ENCODE data around the gene LIF. TPM values are rescaled to one million over a fixed set of nuclear protein-coding genes. Genes with fewer than 3 reads are reported as not detected.

Gene LIF
- total RNA-seq, 1 donor: 4.2 TPM

DNA sequence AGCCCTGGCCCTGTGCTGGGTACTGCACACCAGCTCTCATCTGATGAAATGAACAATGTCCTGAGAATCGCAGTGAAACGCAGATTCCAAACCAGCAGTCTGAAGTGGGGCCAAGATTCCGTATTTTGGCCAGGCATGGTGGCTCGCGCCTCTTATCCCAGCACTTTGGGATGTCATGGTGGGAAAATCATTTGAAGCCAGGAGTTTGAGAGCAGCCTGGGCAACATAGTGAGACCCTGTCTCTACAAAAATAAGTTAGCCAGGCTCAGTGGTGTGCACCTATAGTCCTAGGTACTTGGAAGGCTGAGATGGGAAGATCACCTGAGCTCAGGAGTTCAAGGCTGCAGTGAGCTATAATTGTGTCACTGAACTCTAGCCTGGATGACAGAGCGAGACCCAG, 13.0 kb downstream of the LIF start:
- Histone ChIP-seq H3K9me3 (ENCODE audit: low read depth, low read length) (no peaks in the 10 kb centered on the region), H3K27me3 (ENCODE audit: insufficient read depth, low read length) (no peaks in the 10 kb centered on the region), H3K4me3 (ENCODE audit: low read length) (no peak overlapping the region), H3K4me1 (ENCODE audit: insufficient read depth, low read length) (no peaks in the 10 kb centered on the region)

DNA sequence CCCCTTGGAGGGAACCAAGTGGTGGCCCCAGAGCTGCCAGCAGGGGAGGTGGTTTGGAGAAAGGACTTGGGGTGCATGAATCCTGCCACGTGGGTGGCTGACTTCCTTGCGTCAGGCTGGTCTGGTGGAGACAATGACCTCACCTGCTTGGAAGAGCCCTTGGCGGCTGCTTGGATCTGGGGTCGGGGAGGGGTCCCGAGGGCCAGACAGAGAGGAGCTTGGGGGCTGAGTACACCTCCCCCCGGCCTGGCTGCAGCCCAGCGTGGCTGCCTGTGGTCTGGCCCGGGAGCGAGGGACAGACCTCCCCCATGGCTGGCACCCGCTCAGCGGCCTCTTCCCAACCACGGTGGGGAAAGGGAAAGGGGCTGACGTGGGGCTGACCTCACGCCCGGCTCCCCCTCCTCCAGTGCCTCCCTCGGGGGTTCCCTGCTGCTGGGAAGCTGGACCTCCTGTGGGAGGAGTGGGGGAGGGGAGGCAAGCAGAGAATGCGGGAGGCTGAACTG, 13.8 kb downstream of the LIF start:
- Histone ChIP-seq H3K27me3 (ENCODE audit: insufficient read depth, low read length) (no peaks in the 10 kb centered on the region), H3K9me3 (ENCODE audit: low read depth, low read length) (no peaks in the 10 kb centered on the region), H3K4me1 (ENCODE audit: insufficient read depth, low read length) (no peaks in the 10 kb centered on the region), H3K4me3 (ENCODE audit: low read length) (no peak overlapping the region)

DNA sequence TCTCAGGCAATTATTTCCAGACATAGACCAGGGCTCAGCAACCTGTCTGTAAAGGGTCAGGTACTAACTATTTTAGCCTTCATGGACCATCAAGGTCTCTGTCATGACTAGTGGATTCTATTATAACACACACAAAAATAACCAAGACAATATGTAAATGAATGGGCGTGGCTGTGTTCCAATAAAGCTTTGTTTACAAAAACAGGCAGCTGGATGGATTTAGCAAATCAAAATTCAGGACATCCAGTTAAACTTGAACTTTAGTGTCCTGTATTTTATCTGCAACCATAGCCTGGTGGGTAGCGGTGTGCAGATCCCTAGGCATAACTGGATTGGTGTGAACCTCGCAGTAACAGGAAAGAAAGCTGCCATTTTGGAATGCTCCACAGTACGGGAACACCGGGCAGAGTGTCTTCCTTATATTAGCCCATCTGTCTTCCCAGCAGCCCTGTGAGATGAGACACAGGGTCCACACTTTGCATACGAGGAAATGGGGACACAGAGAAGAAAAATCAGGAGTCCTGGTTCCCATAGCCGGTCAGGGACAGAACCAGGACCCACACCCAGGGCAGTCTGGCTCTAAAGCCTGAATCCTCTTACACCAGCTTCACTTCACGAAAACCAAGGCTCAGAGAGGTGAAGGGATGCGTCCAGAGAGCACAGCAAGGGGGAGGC, 15.6 kb downstream of the LIF start:
- Histone ChIP-seq H3K4me3 (ENCODE audit: low read length) (no peak overlapping the region), H3K9me3 (ENCODE audit: low read depth, low read length) (no peaks in the 10 kb centered on the region), H3K4me1 (ENCODE audit: insufficient read depth, low read length) (no peaks in the 10 kb centered on the region), H3K27me3 (ENCODE audit: insufficient read depth, low read length) (no peaks in the 10 kb centered on the region)

DNA sequence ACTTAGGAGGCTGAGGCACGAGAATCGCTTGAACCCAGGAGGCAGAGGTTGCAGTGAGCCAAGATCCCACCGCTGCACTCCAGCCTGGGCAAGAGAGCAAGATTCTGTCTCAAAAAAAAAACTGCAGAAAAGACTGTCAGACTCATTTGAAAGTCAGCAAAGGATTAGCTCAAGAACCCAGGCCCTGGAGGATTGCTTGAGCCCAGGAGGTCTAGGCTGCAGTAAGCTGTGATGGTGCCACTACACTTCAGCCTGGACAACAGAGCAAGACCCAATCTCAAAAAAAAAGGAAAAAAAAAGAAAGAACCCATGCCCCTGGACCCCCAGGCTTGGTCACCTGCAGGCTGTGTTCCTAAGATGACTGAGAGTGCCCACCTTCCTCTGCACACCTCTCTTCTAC, 16.2 kb downstream of the LIF start:
- Histone ChIP-seq H3K27me3 (ENCODE audit: insufficient read depth, low read length) (no peaks in the 10 kb centered on the region), H3K4me1 (ENCODE audit: insufficient read depth, low read length) (no peaks in the 10 kb centered on the region), H3K4me3 (ENCODE audit: low read length) (no peak overlapping the region), H3K9me3 (ENCODE audit: low read depth, low read length) (no peaks in the 10 kb centered on the region)

DNA sequence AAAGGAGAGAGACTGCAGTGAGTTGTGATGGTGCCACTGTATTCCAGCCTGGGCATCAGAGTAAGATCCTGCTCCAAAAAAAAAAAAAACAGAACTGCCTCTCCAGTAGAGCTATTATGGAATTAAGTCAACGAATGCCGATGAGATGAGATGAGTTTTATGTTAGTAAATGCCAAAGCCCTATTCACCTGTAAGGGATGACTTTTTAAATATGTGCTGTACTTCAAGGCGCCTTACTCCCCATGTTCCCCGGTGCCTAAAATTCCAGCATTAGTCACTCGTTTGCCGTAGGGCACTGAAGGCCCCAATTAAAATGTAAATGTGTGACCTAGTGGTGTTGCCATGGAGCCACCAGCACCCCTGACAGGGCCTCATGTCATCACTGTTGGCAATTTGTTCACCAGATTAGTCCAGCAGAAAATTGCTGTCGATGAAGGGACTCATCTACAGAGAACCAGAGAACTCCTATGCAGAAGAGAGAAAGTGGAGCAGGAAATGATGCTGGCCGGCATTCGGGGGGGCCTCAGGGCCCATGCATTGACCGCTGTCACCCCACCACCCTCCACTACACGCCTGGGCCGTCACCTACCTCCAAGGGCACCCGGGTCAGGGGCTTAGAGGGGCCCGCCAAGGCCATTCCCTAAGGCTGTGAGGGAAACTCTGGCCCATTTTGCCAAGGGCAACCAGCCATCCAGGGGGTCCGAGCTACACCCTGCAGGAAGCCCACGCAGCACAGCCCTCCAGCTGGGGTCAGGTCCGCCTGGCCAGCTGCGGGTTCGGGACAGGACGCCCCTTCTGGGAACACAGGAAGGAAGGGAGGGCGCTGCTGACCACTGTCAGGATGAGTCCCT, 17.8 kb downstream of the LIF start:
- Histone ChIP-seq H3K4me3 (ENCODE audit: low read length) (no peak overlapping the region), H3K27me3 (ENCODE audit: insufficient read depth, low read length) (no peaks in the 10 kb centered on the region), H3K4me1 (ENCODE audit: insufficient read depth, low read length) (no peaks in the 10 kb centered on the region), H3K9me3 (ENCODE audit: low read depth, low read length) (no peaks in the 10 kb centered on the region)

DNA sequence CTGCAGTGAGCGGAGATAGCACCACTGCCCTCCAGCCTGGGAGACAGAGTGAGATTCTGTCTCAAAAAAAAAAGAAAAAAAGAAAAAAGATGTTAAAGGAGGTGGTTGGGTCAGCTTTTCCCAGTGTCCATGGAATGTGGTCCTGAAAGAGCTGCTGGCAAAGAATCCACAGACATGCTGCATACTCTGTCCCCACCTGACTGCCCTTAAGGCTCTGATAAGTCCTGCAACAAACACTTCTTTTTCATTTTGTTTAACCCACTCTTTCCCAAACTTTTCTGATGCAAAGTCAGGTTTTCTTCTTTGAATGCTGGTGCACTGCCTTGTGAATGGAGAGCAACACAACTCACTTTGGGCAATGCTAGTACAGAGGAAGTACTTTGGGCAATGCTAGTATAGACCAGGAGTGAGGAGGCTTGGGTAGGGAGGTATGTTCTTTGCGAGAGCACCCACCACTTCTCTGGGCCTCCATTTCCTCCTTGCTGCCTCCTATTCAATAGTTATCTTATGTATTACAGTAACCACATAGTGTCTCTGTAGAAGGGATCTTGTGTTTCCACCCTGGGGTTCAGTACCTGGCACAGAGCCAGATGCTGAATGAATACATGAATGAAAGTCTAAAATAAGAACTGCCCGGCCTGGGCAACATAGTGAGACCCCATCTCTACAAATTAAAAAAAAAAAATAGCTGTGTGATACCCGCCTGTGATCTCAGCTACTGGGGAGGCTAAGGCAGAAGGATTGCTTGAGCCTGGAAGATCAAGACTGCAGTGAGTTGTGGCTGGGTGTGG, 18.9 kb downstream of the LIF start:
- Histone ChIP-seq H3K4me3 (ENCODE audit: low read length) (no peak overlapping the region), H3K4me1 (ENCODE audit: insufficient read depth, low read length) (peaks cover 6% of the 10 kb centered on the region), H3K27me3 (ENCODE audit: insufficient read depth, low read length) (no peaks in the 10 kb centered on the region), H3K9me3 (ENCODE audit: low read depth, low read length) (no peaks in the 10 kb centered on the region)

DNA sequence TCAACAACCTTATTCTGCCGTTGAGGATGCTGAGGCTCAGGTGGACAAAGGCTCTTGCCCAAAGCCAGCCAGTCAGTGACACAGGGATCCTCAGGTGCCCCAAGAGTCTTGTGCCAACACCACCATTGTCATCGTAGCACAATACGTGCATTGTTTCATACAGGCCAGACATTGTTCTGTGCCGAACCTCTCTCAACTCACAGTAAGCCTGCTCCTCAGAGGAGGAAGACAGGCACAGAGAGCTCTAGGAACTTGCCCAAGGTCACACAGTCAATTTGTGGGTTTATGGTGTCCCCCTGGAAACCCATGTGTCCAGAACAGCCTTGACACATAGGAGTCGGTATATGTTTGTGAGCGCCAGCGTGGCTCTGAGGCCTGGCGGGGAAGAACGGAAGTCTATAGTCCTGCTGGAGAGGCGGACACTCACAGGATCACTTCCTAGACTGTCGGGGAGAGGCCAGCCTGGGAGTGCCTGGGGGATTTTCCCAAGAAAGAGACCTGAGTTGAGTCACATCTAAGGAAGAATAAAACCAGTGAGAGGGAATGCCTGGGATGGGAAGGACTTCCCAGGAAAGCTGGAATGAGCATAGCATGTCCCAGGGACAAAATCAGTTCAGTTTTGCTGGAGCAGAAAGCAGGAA, 20.2 kb downstream of the LIF start:
- peaks cover 14% of the 10 kb centered on the region for H3K4me1 ChIP-seq (ENCODE audit: insufficient read depth, low read length)
- H3K4me3 ChIP-seq (ENCODE audit: low read length): no peak overlapping the region
- no peaks in the 10 kb centered on the region for H3K9me3 ChIP-seq (ENCODE audit: low read depth, low read length)
- H3K27me3 ChIP-seq (ENCODE audit: insufficient read depth, low read length): no peaks in the 10 kb centered on the region

DNA sequence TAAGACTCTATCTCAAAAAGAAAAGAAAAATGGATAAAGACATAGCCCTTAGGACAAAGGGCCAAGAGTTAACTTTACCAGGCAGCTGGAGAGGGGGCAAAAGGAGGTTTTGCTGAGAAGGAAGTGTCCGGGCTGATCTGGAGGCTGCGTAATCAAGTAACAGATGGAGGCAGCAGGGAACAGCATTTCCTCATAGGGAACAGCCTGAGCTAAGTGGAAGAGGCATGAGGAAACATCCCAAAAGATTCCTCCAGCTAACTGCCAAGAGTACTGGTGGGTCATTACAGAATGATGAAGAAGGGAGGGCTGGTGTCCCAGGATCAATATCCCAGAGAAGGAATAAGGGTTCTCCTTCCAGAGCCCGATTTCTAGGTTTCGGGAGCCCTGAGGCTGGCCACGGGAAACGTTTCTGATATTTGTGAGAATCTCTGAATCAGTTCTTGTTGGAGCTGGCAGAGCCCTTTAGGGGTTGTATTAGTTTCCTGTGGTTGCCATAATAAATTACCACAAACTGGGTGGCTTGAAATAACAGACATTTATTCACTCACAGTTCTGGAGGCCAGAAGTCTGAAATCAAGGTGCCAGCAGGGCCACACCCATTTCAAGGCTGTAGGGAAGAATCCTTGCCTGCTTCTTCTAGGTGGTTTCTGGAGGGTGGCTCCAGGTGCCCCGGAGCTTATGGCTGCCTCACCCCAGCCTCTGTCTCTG, 21.2 kb downstream of the LIF start:
- H3K9me3 ChIP-seq (ENCODE audit: low read depth, low read length): no peaks in the 10 kb centered on the region
- H3K4me1 ChIP-seq (ENCODE audit: insufficient read depth, low read length): peaks cover 23% of the 10 kb centered on the region
- no peaks in the 10 kb centered on the region for H3K27me3 ChIP-seq (ENCODE audit: insufficient read depth, low read length)
- H3K4me3 ChIP-seq (ENCODE audit: low read length): no peak overlapping the region

DNA sequence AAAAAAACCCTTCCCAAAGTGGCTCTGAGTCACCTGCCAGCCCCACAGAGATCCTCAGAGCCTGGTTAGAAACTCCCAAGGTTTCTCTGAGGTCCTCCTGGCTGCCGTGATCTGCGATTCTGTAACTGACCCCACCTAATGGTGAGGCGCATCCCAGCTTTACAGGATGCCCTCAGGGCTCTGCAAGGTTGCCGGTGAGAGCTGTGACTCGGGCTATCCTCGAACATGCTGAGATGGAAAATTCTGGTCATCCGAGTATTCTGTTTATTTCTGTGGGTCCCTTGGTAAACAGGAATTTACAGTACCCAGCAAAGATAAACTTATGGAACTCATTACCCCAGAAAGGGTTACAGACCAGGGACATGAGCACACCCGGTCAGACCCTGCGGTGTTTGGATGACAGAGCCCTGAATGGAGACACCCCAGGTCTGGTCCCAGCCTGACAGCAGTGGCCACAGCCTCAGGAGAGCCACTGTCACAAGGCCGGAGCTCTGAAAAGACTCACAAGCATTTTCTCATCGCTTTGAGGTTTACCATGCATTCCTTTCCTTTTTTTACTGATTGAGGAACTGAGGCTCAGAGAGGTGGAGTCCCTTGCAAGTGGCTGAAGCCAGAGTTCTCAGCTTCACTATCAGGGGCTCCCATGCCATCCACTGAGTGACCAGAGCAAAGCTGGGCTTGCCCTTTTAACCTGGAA, 22.2 kb downstream of the LIF start:
- Histone ChIP-seq H3K4me1 (ENCODE audit: insufficient read depth, low read length) (peaks cover 30% of the 10 kb centered on the region), H3K4me3 (ENCODE audit: low read length) (no peak overlapping the region), H3K27me3 (ENCODE audit: insufficient read depth, low read length) (no peaks in the 10 kb centered on the region), H3K9me3 (ENCODE audit: low read depth, low read length) (no peaks in the 10 kb centered on the region)

DNA sequence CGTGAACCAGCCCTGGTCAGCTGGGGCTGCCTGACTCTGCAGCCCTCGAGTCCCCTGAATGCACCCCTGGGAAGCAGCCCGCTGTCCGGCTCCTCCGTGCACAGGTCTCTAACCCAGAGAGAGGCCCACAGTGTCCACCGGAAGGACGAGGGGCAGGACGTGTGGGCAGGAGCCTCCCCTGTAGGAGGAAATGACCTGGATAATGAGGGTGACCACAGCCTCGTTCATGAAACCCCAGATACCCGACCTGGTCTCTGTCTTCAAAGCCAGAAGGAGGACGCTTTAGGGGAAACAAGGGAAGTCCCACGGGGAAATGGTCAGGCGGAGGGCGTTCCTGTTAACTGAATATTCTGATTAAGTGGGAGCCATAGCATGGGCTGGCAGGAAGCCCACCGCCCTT, 23.3 kb downstream of the LIF start:
- no peak overlapping the region for H3K4me3 ChIP-seq (ENCODE audit: low read length)
- H3K27me3 ChIP-seq (ENCODE audit: insufficient read depth, low read length): no peaks in the 10 kb centered on the region
- no peaks in the 10 kb centered on the region for H3K9me3 ChIP-seq (ENCODE audit: low read depth, low read length)
- peaks cover 30% of the 10 kb centered on the region for H3K4me1 ChIP-seq (ENCODE audit: insufficient read depth, low read length)

DNA sequence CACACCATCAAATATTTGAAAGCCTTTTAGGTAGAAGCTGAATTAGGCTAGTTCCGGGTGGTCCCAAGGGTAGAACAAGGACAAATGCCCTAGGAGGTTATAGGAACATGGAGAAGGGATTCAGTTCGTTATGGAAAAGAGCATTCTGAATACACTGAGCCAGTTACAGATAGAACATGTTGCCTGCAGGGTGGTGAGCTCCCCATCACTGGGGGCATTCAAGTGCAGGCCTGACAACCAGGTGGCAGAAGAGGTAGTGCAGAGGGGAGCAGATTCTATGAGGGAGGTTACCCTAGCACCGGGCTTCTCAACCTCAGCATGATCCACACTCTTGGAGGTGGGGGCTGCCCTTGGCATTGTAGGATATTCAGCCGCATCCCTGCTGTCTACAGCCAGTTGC, 24.2 kb downstream of the LIF start:
- Histone ChIP-seq H3K4me3 (ENCODE audit: low read length) (no peak overlapping the region), H3K9me3 (ENCODE audit: low read depth, low read length) (no peaks in the 10 kb centered on the region), H3K4me1 (ENCODE audit: insufficient read depth, low read length) (peaks cover 30% of the 10 kb centered on the region), H3K27me3 (ENCODE audit: insufficient read depth, low read length) (no peaks in the 10 kb centered on the region)

DNA sequence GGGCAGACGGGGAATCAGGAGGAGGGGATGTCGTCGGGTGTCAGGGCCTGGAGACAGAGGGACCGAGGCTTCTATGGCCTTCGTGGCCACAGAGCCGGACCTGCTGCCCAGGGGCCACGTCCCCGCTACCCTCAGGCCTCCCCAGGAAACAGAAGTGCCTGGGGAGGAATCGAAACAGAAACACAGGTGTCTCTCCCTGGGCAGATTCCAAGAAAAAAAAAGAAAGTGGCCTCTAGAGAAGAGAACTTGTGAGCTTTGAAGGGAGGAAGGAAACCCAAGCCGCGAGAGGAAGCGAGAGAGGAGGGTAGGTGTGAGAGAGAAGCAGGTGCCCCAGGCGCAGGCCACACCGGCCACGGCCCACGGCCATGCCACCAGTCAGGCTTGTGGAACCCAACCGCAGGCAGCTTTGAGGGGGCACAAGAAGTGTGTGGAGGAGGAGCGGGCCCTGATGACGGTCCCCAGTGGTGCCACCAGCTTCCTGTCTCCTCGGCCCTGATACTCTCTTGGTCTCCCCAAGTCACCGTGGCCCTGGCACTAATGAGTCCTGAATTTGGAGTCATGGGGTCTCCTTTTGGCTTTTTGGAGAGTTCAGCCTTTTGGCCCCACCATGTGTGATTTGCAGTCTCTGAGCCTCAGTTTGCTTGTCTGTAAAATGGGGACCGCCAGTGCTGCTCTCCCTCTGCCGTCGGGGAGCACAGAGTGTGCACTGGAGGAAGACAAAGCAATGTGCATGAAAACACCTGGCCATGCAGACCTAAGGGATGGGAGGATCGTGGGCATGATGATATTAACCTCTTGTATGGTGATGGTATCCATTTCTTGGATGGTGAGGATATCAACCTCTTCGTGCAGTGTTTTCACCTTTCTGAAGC, 25.2 kb downstream of the LIF start:
- H3K27me3 ChIP-seq (ENCODE audit: insufficient read depth, low read length): no peaks in the 10 kb centered on the region
- H3K4me1 ChIP-seq (ENCODE audit: insufficient read depth, low read length): peaks cover 30% of the 10 kb centered on the region
- H3K4me3 ChIP-seq (ENCODE audit: low read length): no peak overlapping the region
- H3K9me3 ChIP-seq (ENCODE audit: low read depth, low read length): no peaks in the 10 kb centered on the region

DNA sequence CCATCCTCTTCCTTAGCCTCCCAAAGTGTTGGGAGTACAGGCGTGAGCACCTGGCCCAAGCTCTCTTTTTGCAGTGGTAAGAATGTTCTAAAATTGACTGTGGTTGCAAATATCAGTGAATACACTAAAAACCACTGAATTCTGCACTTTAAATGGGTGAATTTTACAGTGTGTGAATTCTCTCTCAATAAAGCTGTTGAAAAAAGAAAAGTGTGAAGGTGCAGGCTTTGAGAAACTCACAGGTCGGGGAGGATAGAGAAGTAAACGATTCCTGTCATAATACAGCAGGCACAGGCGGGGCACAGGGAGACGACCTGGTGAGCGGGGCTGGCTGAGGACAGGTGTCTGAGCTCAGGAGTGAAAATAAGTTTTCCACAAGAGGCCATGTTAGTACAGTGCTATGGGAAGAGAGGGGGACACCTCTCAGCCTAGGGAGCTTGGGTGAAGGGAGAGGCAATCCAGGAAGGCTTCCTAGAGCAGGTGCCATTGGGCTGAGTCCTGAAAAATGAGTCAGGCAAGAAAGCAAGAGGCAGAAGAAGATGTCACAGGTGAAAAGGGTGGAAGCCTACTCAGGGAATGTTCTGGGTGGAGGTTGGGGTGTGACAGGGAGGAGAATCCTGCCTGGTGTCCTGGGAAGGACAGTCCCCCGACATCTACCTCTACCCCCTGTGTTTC, 26.1 kb downstream of the LIF start:
- no peaks in the 10 kb centered on the region for H3K9me3 ChIP-seq (ENCODE audit: low read depth, low read length)
- no peak overlapping the region for H3K4me3 ChIP-seq (ENCODE audit: low read length)
- H3K27me3 ChIP-seq (ENCODE audit: insufficient read depth, low read length): no peaks in the 10 kb centered on the region
- peaks cover 30% of the 10 kb centered on the region for H3K4me1 ChIP-seq (ENCODE audit: insufficient read depth, low read length)
